AML-193 (cell line): ENCODE results near the gene ISCU.
"Not testable (repeated sequence)": the region's sequence is repeated elsewhere in the genome, so short reads cannot be mapped to it uniquely, and the experiment has no call there.

Source experiments
- DNase-seq, 2 experiments: peaks; one replicate each; lab custom pipeline; 2025; lab: John Stamatoyannopoulos, UW

ISCU gene

DNA sequence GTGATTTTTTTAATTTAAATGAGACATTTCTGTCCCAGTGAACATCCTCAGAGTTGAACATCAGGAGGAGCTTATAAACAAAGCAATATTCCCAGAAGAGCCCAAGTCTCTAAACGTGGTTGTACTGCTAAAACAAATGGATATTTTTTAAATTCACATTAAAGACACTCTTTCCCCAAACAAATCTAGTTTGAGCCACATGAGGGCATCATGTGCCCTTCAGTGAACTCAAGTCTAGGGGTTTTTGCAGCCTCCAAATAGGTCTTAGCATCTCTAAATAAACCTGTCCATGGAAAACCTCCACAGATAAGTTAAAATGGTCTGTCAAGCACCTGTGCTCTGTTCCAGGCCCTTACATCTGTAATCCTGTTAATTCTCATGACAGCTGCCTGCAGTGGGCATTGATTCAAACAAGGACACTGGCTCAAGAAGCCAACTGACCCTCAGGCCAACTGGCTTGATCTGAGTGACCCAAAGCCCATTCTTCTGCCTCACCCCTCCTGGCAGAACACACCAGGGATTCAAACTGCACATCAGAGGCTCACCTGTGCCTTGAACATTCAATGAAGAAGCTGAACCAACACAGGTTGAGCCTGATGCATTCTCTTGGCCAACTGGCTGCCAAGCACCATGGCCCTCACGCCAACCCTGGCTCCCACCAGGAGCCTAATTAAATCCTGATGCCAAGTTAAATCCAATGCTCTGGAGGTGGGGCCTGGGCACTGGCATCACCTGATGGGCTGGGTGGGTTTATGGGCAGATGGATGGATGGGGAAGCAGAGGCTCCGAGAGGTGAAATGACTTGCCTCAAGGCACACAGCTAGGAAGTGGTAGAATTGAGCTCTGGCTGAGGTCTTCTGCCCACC, 8.6 kb downstream of the ISCU start:
- DNase-seq: peak; percentile 26 to 28

DNA sequence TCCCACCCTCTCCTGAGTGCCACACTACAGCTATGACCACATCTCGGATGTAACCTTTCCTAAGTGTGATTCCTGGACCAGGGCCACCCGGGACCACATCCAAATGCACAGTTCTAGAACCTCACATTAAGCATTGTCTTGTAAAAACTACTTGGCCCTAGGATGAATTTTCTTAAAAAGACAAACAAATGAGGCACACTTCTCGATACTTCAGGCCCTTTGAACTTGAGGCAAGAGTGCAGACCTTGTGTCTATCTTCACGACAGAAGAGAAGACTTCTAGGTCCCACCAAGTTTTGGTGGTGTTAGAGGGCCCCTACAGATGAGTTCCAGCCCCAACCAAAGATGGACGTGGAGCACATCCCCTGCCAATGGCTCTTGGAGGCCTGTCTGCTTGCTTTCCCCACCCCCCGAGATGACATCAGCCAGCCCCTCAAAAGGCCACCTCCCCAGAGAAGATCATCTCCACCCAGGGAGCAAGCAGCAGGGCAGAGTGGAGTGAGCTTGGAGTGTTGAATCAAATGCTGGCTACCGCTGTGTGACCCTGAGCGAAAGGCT, 9.3 kb downstream of the ISCU start:
- DNase-seq: no peak

DNA sequence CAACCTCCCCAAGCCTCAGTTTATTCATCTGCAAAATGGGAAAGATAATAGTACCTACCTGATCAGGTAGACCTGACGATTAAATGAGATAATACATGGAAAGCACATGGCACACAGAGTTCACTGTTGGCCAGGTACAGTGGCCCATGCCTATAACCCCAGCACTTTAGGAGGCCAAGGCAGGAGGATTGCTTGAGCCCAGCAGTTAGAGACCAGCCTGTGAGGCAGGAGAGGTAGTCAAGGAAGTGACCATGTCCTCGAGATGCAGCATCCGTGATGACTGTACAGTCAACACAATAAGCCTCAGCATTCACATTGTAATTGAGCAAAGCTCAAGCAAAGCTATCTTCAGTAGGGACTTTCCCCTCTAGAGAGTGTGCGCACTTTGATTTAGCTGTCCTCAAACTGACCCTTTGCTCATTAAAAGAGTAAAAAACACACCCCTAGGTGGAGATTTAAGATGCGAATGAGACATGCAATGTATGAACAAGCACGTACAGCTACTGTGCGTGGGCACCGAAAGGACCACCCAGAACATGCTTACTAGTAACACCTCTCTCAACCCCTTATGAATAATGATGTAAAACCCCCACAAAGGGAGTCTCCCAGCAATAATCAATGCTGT, 9.9 kb downstream of the ISCU start:
- no peak for DNase-seq

DNA sequence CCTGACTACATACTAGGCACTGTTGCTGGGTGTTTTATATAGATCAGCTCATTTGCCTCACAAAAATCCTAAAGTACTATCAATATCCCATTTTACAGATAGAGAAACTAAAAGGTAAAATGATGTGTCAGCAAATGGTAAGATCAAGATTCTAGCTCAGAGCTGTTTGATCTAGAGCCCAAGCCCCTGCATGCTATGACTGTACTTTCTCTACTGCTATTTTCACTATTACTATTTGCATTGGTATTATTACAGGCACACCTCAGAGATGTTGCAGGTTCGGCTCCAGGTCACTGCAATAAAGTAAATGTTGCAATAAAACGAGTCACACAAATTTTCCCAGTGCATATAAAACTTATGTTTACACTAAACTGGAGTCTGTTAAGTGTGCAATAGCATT, 10.9 kb downstream of the ISCU start:
- DNase-seq: no peak

DNA sequence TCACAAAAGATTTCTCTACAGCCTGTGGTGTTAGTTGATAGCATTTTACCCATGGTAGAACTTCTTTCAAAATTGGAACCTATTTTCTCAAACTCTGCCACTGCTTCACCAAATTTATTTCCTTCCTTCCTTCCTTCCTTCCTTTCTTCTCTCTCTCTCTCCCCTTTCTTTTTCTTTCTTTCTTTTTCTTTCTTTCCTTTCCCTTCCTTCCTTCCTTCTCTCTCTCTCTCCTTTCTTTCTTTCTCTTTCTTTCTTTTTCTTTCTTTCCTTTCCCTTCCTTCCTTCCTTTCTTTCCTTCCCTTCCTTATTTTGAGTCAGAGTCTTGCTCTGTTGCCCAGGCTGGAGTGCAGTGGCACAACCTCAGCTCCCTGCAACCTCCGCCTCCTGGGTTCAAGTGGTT, 11.9 kb downstream of the ISCU start:
- DNase-seq: not testable (repeated sequence)

DNA sequence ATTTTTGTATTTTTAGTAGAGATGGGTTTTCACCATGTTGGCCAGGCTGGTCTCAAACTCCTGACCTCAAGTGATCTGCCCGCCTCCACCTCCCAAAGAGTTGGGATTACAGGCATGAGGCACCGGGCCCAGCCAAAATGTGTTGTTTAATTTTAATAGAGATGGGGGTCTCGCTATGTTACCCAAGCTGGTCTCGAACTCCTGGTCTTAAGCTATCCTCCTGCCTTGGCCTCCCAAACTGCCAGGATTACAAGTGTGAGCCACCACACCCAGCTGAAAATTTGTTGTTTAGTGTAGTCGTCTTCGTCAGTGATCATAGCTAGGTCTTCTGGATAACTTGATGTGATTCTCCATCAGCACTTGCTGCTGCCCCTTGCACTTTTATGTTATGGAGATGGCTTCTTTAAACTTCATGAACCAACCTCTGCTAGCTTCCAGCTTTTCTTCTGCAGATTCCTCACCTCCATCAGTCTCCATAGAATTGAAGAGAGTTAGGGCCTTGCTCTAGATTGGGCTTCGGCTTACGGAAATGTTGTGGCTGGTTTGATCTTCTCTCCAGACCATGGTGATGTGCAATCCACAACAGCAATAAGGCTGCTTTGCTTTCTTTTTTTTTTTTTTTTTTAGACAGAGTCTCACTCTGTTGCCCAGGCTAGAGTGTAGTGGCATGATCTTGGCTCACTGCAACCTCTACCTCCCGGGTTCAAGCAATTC, 13.0 kb downstream of the ISCU start:
- no peak for DNase-seq

DNA sequence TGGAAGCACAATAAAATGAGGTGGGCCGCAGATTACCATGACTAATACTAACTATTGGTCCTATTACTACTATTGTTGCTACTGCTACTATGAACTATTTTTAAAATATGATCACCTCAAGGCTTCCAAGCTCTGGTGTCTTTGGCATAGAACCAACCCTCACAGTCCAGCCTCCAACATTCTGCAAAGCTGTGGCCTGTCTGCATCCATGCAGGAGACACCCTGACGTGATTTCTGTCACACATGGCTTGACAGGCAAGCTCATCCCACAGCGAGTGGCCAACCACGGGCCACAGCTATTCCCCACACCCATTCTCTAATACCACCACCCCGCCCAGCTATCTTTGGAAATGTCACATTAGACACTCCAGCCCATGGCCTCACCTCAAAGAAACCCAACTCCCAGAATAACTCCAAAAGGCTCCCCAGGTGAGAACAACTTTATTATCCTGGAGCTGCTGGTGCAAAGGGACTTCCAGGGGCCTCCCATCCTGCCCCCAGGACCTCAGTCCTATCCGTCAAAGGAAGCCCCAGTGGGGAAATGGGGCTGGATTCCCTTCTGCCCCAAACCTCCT, 14.4 kb downstream of the ISCU start:
- DNase-seq: no peak

GRCh38 chr12:108577458-108577857, 15.1 kb downstream of the ISCU start:
- no peak for DNase-seq

GRCh38 chr12:108578264-108578663, 15.9 kb downstream of the ISCU start:
- no peak for DNase-seq

- DNase-seq: no peak
These were observed 16.4 kb downstream of the ISCU start for GRCh38 chr12:108578813-108579212.

- no peak for DNase-seq
These were observed 18.1 kb downstream of the ISCU start for GRCh38 chr12:108580531-108580930.

GRCh38 chr12:108581311-108582227, 19.2 kb downstream of the ISCU start:
- DNase-seq: no peak

DNA sequence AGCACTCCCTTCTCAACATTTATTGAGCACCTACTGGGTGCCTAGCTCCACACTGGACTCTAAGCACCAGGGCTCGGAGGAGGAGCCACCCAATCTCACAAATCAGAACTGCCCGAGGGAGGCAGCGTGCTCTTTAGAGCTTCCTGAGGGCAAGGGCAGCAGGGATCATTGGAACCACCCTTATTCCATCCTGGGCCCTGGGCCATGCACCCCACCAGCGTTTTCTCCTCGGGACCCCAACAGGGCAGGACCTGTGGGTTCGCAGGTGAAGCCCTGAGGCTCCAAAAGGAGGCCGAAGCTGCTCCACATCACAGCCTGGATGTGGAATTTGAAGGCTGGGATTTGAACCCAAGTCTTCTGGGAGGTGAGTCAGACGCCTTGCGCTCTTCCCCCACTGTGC, 20.1 kb downstream of the ISCU start:
- no peak for DNase-seq

DNA sequence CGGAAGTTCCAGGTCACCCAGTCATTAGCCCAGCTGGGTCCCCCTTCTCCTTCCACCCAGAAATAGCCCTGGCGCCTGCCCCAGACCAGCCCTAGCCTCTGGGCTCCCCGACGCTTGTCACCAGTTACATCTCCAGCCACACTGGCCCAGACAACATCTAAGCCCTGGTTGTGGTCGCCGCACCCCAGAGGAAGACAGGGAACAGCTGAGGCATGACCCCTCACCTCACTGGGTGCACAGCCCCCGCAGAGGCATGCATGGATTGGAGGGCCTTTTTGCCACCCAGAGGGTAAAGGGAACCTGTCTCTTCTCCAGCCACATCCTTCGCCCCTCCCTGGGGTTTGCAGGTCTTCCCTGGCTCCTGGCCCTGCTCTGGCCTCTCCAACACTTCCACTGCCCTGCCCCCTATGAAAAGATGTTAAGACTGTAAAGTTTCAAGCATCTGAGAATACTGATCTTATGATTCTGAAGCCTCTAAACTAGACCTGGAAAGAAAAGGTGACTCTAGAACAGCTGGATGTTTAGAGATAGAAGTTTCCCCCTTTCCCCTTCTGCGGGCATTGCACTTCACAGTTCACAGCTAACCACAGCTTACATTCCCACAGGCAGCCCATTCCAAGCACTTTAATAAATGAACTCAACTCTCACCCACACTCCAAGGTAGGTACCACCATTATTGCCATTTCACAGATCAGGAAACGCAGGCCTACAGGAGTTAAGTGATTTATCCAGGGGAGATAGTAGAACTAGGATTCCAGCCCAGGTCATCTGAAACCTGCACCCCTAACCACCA, 20.8 kb downstream of the ISCU start:
- DNase-seq: no peak

DNA sequence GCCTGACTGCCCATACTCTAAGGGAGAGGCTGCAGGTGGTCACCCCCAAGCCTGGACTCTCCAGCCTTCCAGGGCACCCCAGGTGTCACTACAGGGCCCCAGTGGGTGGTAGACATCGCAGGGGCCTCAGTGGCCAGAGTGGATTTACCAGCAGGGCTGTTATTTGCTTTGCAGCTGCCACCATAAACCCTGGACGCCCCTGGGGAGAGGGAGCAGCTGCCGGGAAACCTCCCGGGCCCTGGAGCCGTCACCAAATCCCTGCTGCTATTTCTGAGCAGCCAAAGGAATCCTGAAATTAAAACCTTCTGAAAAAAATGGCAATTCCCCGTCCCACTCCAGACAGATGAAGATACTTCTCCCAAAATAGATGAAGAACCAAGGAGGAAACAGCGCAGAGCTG, 21.6 kb downstream of the ISCU start:
- DNase-seq: no peak

DNA sequence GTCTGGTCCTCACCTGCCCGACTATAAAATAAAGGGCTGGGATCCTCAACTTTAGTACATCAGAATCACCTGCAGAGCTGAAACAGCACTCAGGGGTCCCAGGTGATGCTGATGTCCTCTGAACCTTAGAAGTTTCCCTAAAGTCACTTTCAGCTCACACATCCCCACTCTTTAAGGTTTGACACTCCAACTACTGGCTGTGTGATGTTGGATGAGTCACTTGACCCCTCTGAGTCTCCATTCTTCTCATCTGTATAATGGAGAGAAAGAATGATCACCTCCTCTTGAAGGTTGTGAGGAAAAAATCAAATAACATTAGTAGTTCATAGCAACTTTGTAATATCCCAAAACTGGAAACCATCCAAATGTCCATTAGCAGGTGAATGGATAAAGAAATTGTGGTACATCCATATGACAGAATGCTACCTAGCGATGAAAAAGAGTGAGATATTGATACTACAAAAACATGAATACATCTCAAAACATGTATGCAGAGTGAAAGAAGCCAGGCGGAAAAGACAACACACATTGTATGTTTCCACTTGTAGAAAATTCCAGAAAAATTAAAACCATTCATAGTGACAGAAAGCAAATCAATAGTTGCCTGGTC, 22.2 kb downstream of the ISCU start:
- no peak for DNase-seq

GRCh38 chr12:108585864-108586263, 23.5 kb downstream of the ISCU start:
- no peak for DNase-seq

DNA sequence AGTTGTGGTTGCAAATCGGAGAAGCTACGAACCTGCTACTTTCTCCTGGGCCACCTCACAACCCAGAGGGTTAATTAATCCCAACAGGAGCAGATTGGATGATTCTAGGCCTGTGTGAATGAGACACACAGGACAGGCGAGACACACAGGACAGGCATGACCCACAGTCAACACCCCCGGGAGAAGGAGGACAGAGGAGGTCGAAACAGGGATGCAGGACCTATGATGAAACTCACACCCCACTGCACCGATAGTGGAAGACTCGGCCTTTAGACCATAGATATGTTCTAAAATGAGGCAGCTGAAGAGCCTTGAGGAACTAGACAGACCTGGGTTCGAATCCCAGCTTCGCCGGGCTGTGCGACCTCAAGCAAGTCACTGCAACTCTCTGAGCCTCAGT, 23.9 kb downstream of the ISCU start:
- DNase-seq: no peak

DNA sequence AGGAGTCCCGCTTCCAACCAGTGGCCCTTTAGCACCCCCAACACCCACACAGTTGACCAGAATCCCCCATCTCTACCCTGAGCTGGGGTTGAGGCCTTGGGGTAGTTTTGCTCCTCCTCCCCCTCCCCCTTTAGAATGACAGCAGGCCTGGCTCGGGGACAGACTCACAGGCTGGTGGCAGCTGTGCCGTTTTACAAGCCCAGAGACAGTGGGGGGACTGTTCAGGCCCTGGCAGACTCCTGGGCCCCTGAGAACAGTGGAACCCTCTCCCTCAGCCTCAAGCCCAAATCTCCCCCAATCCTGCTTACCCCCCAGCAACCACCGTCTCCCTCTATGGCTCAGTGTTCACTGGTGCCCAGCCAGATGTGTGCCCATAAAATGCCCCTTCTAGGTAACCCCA, 25.4 kb downstream of the ISCU start:
- no peak for DNase-seq
